ENCODE data around the gene PLEKHG4.

GRCh38 chr16:67281536-67282446, 2.5 kb downstream of the PLEKHG4 start:
- TF ChIP-seq CTCF (IDR thresholded peaks at IDR 0.05; ENCODE audit: borderline replicate concordance, extremely low read depth, low read length, poor library complexity, severe bottlenecking): no peak
- TF ChIP-seq EZH2 (IDR thresholded peaks at IDR 0.05; ENCODE audit: borderline replicate concordance, low read depth, low read length, severe bottlenecking): no peak
